ENCODE measurements around the gene HERPUD1.
"Not testable (repeated sequence)": the region's sequence is repeated elsewhere in the genome, so short reads cannot be mapped to it uniquely, and the experiment has no call there.

The HERPUD1 gene

GRCh38 chr16:56982695-56983094 lies 50.8 kb downstream of the HERPUD1 start:
- no peak for TF ChIP-seq CTCF (IDR thresholded peaks at IDR 0.05; ENCODE audit: borderline replicate concordance, insufficient read depth, low read depth, low read length)
- no peak overlapping the region for H3K4me3 ChIP-seq (ENCODE audit: low read depth, low read length)

GRCh38 chr16:56983211-56983751 lies 51.3 kb downstream of the HERPUD1 start:
- no peak overlapping the region for H3K4me3 ChIP-seq (ENCODE audit: low read depth, low read length)
- TF ChIP-seq CTCF (IDR thresholded peaks at IDR 0.05; ENCODE audit: borderline replicate concordance, insufficient read depth, low read depth, low read length): no peak

GRCh38 chr16:56984639-56985038 lies 52.7 kb downstream of the HERPUD1 start:
- no peak for TF ChIP-seq CTCF (IDR thresholded peaks at IDR 0.05; ENCODE audit: borderline replicate concordance, insufficient read depth, low read depth, low read length)
- H3K4me3 ChIP-seq (ENCODE audit: low read depth, low read length): no peak overlapping the region

- no peak for TF ChIP-seq CTCF (IDR thresholded peaks at IDR 0.05; ENCODE audit: borderline replicate concordance, insufficient read depth, low read depth, low read length)
- H3K4me3 ChIP-seq (ENCODE audit: low read depth, low read length): no peak overlapping the region
Measured at GRCh38 chr16:56985288-56985961, 53.5 kb downstream of the HERPUD1 start.

- H3K4me3 ChIP-seq (ENCODE audit: low read depth, low read length): no peak overlapping the region
- no peak for TF ChIP-seq CTCF (IDR thresholded peaks at IDR 0.05; ENCODE audit: borderline replicate concordance, insufficient read depth, low read depth, low read length)
Measured at GRCh38 chr16:56985962-56986360, 54.0 kb downstream of the HERPUD1 start.

GRCh38 chr16:56986361-56986760 lies 54.4 kb downstream of the HERPUD1 start:
- no peak overlapping the region for H3K4me3 ChIP-seq (ENCODE audit: low read depth, low read length)
- no peak for TF ChIP-seq CTCF (IDR thresholded peaks at IDR 0.05; ENCODE audit: borderline replicate concordance, insufficient read depth, low read depth, low read length)

GRCh38 chr16:56986908-56987307 lies 55.0 kb downstream of the HERPUD1 start:
- not testable (repeated sequence) for H3K4me3 ChIP-seq (ENCODE audit: low read depth, low read length)

Measured in GM12875 (cell line).